ENCODE measurements around the gene TMEM132D.

Gene TMEM132D

GRCh38 chr12:129527506-129527905 lies 376.3 kb downstream of the TMEM132D start:
- no peak for DNase-seq

- DNase-seq: no peak
These were observed 380.2 kb downstream of the TMEM132D start for GRCh38 chr12:129523621-129524020.

GRCh38 chr12:129520739-129521138 lies 383.1 kb downstream of the TMEM132D start:
- DNase-seq: no peak

- DNase-seq: no peak
These were observed 400.0 kb downstream of the TMEM132D start for GRCh38 chr12:129503802-129504201.

GRCh38 chr12:129496226-129496625 lies 407.6 kb downstream of the TMEM132D start:
- no peak for DNase-seq

GRCh38 chr12:129494766-129495165 lies 409.1 kb downstream of the TMEM132D start:
- DNase-seq: no peak

GRCh38 chr12:129494260-129494659 lies 409.6 kb downstream of the TMEM132D start:
- DNase-seq: no peak

- no peak for DNase-seq
These were observed 414.6 kb downstream of the TMEM132D start for GRCh38 chr12:129489100-129489676.

- no peak for DNase-seq
These were observed 416.9 kb downstream of the TMEM132D start for GRCh38 chr12:129486931-129487330.

- no peak for DNase-seq
These were observed 420.5 kb downstream of the TMEM132D start for GRCh38 chr12:129483111-129483893.

GRCh38 chr12:129481921-129482320 lies 421.9 kb downstream of the TMEM132D start:
- no peak for DNase-seq

- no peak for DNase-seq
These were observed 433.6 kb downstream of the TMEM132D start for GRCh38 chr12:129470196-129470595.

GRCh38 chr12:129467726-129468125 lies 436.1 kb downstream of the TMEM132D start:
- no peak for DNase-seq

- no peak for DNase-seq
These were observed 436.5 kb downstream of the TMEM132D start for GRCh38 chr12:129467289-129467688.

- DNase-seq: no peak
These were observed 437.3 kb downstream of the TMEM132D start for GRCh38 chr12:129466499-129466898.

- DNase-seq: no peak
These were observed 443.9 kb downstream of the TMEM132D start for GRCh38 chr12:129459886-129460285.

- DNase-seq: no peak
These were observed 457.1 kb downstream of the TMEM132D start for GRCh38 chr12:129446696-129447095.

GRCh38 chr12:129440278-129440677 lies 463.5 kb downstream of the TMEM132D start:
- no peak for DNase-seq

- no peak for DNase-seq
These were observed 469.0 kb downstream of the TMEM132D start for GRCh38 chr12:129434790-129435189.

- DNase-seq: no peak
These were observed 475.4 kb downstream of the TMEM132D start for GRCh38 chr12:129428240-129428936.

- no peak for DNase-seq
These were observed 480.7 kb downstream of the TMEM132D start for GRCh38 chr12:129423041-129423580.

- no peak for DNase-seq
These were observed 490.5 kb downstream of the TMEM132D start for GRCh38 chr12:129413295-129413694.

GRCh38 chr12:129409281-129409680 lies 494.5 kb downstream of the TMEM132D start:
- DNase-seq: no peak

- DNase-seq: no peak
These were observed 499.3 kb downstream of the TMEM132D start for GRCh38 chr12:129404556-129404955.

All from activated CD8-positive, alpha-beta memory T cell treated with anti-CD3 and anti-CD28 coated beads, Interleukin-2, amount 50 U/mL, for 4 hours (primary cell).